ENCODE results near the gene CALHM1.

The CALHM1 gene

GRCh38 chr10:103431902-103432301 is 26.8 kb downstream of the CALHM1 start:
- POLR2A ChIA-PET: no interaction called here
- no peak overlapping the region for H3K4me3 ChIP-seq (ENCODE audit: low read depth, low read length)
- TF ChIP-seq, protein P1, sequence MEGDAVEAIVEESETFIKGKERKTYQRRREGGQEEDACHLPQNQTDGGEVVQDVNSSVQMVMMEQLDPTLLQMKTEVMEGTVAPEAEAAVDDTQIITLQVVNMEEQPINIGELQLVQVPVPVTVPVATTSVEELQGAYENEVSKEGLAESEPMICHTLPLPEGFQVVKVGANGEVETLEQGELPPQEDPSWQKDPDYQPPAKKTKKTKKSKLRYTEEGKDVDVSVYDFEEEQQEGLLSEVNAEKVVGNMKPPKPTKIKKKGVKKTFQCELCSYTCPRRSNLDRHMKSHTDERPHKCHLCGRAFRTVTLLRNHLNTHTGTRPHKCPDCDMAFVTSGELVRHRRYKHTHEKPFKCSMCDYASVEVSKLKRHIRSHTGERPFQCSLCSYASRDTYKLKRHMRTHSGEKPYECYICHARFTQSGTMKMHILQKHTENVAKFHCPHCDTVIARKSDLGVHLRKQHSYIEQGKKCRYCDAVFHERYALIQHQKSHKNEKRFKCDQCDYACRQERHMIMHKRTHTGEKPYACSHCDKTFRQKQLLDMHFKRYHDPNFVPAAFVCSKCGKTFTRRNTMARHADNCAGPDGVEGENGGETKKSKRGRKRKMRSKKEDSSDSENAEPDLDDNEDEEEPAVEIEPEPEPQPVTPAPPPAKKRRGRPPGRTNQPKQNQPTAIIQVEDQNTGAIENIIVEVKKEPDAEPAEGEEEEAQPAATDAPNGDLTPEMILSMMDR (IDR thresholded peaks at IDR 0.05; ENCODE audit: insufficient read depth, low read length, missing control alignments): no peak
- DNase-seq (ENCODE audit: low read depth, low spot score): no peak
- CTCF ChIA-PET: interaction anchor here (2.3 to 3.2 kb wide), 3 partner anchors 16 to 54 kb away, joined by 6 to 19 read pairs (median 12); no protein-coding TSS in a partner anchor

DNA sequence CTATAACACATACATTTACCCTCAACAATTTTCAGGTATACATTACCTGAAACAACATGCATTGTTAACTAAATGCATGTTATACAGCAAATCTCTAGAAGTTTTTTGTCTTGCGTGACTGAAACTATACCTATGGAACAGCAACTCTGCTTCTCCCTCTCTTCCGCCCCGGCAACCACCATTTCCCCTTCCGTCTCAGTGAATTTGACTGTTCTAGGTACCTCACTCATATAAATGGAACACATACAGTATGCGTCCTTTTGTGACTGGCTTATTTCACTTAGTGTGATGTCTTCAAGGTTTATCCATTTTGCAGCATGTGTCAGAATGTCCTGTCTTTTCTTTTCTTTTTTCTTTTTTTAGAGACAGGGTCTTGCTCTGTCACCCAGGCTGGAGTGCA is 29.1 kb downstream of the CALHM1 start:
- CTCF ChIA-PET: interaction anchor here (3.2 kb wide), 1 partner anchor 13 kb away, joined by 19 read pairs; no protein-coding TSS in a partner anchor
- TF ChIP-seq, protein P1 (IDR thresholded peaks at IDR 0.05; ENCODE audit: insufficient read depth, low read length, missing control alignments): no peak
- no peak for DNase-seq (ENCODE audit: low read depth, low spot score)
- H3K4me3 ChIP-seq (ENCODE audit: low read depth, low read length): no peak overlapping the region
- POLR2A ChIA-PET: no interaction called here

DNA sequence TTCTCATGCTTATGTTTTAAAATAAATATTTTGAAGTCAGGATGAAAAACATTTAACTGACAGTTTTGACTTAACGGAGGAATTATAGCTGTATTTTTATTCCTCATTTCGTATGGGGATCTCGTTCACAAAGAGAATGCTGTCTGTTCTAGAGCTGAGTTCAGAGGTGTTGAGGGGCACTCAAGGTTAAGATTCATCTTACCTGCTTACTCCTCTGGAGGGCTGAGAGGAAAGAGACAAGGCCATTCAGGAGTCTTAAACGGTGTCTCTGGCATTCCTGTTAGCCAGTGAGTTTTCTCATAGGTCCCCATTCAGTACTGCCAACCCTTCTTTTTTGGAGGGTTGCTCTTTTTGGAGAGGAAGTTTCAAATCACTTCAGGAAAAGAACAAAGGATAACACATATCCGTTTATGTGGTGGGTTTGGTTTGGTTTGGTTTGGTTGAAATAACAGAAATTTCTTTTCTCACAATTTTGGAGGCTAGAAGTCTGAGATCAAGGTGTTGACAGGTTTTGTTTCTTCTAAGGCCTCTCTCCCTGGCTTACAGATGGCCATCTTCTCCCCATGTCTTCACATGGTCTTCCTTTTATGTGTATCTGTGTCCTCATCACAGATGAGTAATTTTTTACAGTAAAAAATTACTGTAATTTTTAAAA is 29.6 kb downstream of the CALHM1 start:
- ChIA-PET CTCF (interaction anchor here (1.0 to 5.3 kb wide), 2 partner anchors 13 to 57 kb away, joined by 6 to 41 read pairs; no protein-coding TSS in a partner anchor), POLR2A (no interaction called here)
- no peak overlapping the region for H3K4me3 ChIP-seq (ENCODE audit: low read depth, low read length)
- DNase-seq (ENCODE audit: low read depth, low spot score): no peak
- TF ChIP-seq, protein P1 (IDR thresholded peaks at IDR 0.05; ENCODE audit: insufficient read depth, low read length, missing control alignments): no peak

DNA sequence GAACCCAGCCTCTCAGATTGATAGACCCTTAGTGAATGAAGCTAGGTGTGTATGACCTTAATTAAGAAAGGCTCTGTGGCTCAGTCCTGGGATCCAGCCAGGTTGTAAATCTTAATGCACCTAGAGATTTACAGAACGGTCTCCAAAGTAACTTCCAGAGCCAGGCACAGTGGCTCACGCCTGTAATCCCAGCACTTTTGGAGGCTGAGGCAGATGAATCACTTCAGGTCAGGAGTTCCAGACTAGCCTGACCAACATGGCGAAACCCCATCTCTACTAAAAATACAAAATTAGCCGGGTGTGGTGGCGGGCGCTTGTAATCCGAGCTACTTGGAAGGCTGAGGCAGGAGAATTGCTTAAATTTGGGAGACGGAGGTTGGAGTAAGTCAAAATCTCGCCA is 30.8 kb downstream of the CALHM1 start:
- TF ChIP-seq, protein P1 (IDR thresholded peaks at IDR 0.05; ENCODE audit: insufficient read depth, low read length, missing control alignments): no peak
- POLR2A ChIA-PET: no interaction called here
- no peak overlapping the region for H3K4me3 ChIP-seq (ENCODE audit: low read depth, low read length)
- CTCF ChIA-PET: interaction anchor here (1.0 to 5.3 kb wide), 6 partner anchors 10 to 58 kb away, joined by 3 to 41 read pairs (median 5); no protein-coding TSS in a partner anchor
- DNase-seq (ENCODE audit: low read depth, low spot score): no peak

- ChIA-PET CTCF (interaction anchor here (1.0 to 5.3 kb wide), 7 partner anchors 7 to 262 kb away, joined by 3 to 41 read pairs (median 4); no protein-coding TSS in a partner anchor), POLR2A (interaction anchor here (0.7 kb wide), 1 partner anchor 10 kb away, joined by 3 read pairs; no protein-coding TSS in a partner anchor)
- no peak overlapping the region for H3K4me3 ChIP-seq (ENCODE audit: low read depth, low read length)
- TF ChIP-seq, protein P1 (IDR thresholded peaks at IDR 0.05; ENCODE audit: insufficient read depth, low read length, missing control alignments): no peak
- DNase-seq (ENCODE audit: low read depth, low spot score): no peak
Observed at GRCh38 chr10:103423748-103424147, 35.0 kb downstream of the CALHM1 start.

DNA sequence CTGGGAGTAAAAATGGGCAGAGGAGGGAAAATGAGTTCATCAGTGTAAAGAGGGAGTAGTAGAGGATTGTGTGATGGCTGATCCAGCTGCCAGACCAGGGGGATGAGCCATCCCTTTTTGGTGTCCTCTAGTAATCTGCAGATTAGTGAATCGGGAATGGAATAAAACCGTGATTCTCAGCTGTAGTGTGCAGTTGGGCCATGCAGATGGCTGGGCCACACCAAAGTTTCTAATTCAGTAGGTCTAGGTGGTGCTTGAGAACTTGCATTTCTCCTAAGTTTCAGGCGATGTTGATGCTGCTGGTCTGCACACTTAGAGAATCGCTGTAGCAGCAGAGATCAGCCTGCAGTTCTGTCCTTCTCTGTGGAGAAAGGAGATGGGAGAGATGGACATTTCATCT is 39.6 kb downstream of the CALHM1 start:
- CTCF ChIA-PET: interaction anchor here (0.7 to 12.2 kb wide), 4 partner anchors 16 to 66 kb away, joined by 3 to 250 read pairs (median 64); no protein-coding TSS in a partner anchor
- TF ChIP-seq, protein P1 (IDR thresholded peaks at IDR 0.05; ENCODE audit: insufficient read depth, low read length, missing control alignments): no peak
- POLR2A ChIA-PET: no interaction called here
- no peak overlapping the region for H3K4me3 ChIP-seq (ENCODE audit: low read depth, low read length)
- DNase-seq (ENCODE audit: low read depth, low spot score): no peak

Measured in AG04449 (cell line).